ENCODE data around the gene STXBP1.
"Not testable (repeated sequence)": the region's sequence is repeated elsewhere in the genome, so short reads cannot be mapped to it uniquely, and the experiment has no call there.

- TF ChIP-seq POLR2A (IDR thresholded peaks at IDR 0.05; ENCODE audit: low read length); PHF8 (IDR thresholded peaks at IDR 0.05; ENCODE audit: borderline replicate concordance, low read depth); USF2 (IDR thresholded peaks at IDR 0.05); FOSL2 (IDR thresholded peaks at IDR 0.05); FOSL2 (CRISPR knock-in tag; IDR thresholded peaks at IDR 0.05); POLR2AphosphoS2 (conservative IDR thresholded peaks at IDR 0.05; ENCODE audit: low read length); PBX3 (IDR thresholded peaks at IDR 0.05); CTCF (IDR thresholded peaks at IDR 0.05); SMC3 (IDR thresholded peaks at IDR 0.05); ZC3H11A (IDR thresholded peaks at IDR 0.05); TP53 (CRISPR knock-in tag; IDR thresholded peaks at IDR 0.05); MYC (IDR thresholded peaks at IDR 0.05; ENCODE audit: borderline replicate concordance, low read length): not testable (repeated sequence)
These were observed 34.9 kb upstream of the STXBP1 start for GRCh38 chr9:127577194-127577593.
